VCaP (cell line): ENCODE measurements around the gene BAIAP2L1.

Experiments used
- H3K27ac ChIP-seq: fragments of 450-650 bp; 2 replicates; pipeline ENCODE4 v1.5.1; 2017
- CTCF ChIP-seq: fragments of 450-650 bp; conservative IDR thresholded peaks from 2 replicates; pipeline ENCODE4 v1.5.1; 2017; ENCODE audit warnings: mild to moderate bottlenecking, moderate library complexity

Gene BAIAP2L1

GRCh38 chr7:98395481-98395880 is 5.4 kb downstream of the BAIAP2L1 start:
- no peak overlapping the region for H3K27ac ChIP-seq
- no peak for TF ChIP-seq CTCF

GRCh38 chr7:98394377-98394836 is 6.5 kb downstream of the BAIAP2L1 start:
- no peak overlapping the region for H3K27ac ChIP-seq
- no peak for TF ChIP-seq CTCF

GRCh38 chr7:98387544-98388226 is 13.2 kb downstream of the BAIAP2L1 start:
- TF ChIP-seq CTCF: no peak
- peak overlapping the region; percentile 56 for H3K27ac ChIP-seq

GRCh38 chr7:98387131-98387530 is 13.8 kb downstream of the BAIAP2L1 start:
- no peak for TF ChIP-seq CTCF
- H3K27ac ChIP-seq: peak overlapping the region; percentile 56

- peak overlapping the region; percentile 80 for H3K27ac ChIP-seq
Observed at GRCh38 chr7:98385532-98385931, 15.4 kb downstream of the BAIAP2L1 start.

GRCh38 chr7:98378210-98378819 is 22.6 kb downstream of the BAIAP2L1 start:
- H3K27ac ChIP-seq: no peak overlapping the region
- TF ChIP-seq CTCF: no peak

GRCh38 chr7:98376711-98377110 is 24.2 kb downstream of the BAIAP2L1 start:
- no peak overlapping the region for H3K27ac ChIP-seq
- TF ChIP-seq CTCF: no peak

GRCh38 chr7:98375664-98376063 is 25.2 kb downstream of the BAIAP2L1 start:
- TF ChIP-seq CTCF: no peak

More at GRCh38 chr7:98375664-98376063, 25.2 kb downstream of the BAIAP2L1 start:
- H3K27ac ChIP-seq: no peak overlapping the region
